CD4-positive, alpha-beta T cell treated with Interleukin-21 for 1 hour (primary cell): ENCODE measurements around the gene RERE.

Experiments used
- DNase-seq: peaks from one replicate; pipeline ENCODE4 v3.0.0-alpha.2; 2020

The RERE gene

GRCh38 chr1:8355439-8356255 lies 461.8 kb downstream of the RERE start:
- no peak for DNase-seq

GRCh38 chr1:8354038-8354437 lies 463.4 kb downstream of the RERE start:
- no peak for DNase-seq

GRCh38 chr1:8352886-8353785 lies 464.3 kb downstream of the RERE start:
- no peak for DNase-seq

- no peak for DNase-seq
These were observed 465.0 kb downstream of the RERE start for GRCh38 chr1:8352471-8352845.

- peak; percentile 7 for DNase-seq
These were observed 465.6 kb downstream of the RERE start for GRCh38 chr1:8351693-8352470.

- no peak for DNase-seq
These were observed 466.3 kb downstream of the RERE start for GRCh38 chr1:8350914-8351684.

GRCh38 chr1:8349961-8350360 lies 467.5 kb downstream of the RERE start:
- DNase-seq: no peak

- no peak for DNase-seq
These were observed 468.0 kb downstream of the RERE start for GRCh38 chr1:8349473-8349865.

- peak; percentile 72 for DNase-seq
These were observed 468.5 kb downstream of the RERE start for GRCh38 chr1:8348777-8349472.

- no peak for DNase-seq
These were observed 469.2 kb downstream of the RERE start for GRCh38 chr1:8348047-8348776.

GRCh38 chr1:8347635-8348034 lies 469.8 kb downstream of the RERE start:
- DNase-seq: no peak

- DNase-seq: no peak
These were observed 471.6 kb downstream of the RERE start for GRCh38 chr1:8345621-8346415.

GRCh38 chr1:8344893-8345507 lies 472.4 kb downstream of the RERE start:
- DNase-seq: no peak

GRCh38 chr1:8343464-8344001 lies 473.9 kb downstream of the RERE start:
- no peak for DNase-seq

GRCh38 chr1:8343044-8343443 lies 474.4 kb downstream of the RERE start:
- no peak for DNase-seq

GRCh38 chr1:8342325-8342724 lies 475.1 kb downstream of the RERE start:
- DNase-seq: no peak

- DNase-seq: no peak
These were observed 477.0 kb downstream of the RERE start for GRCh38 chr1:8340448-8340847.

GRCh38 chr1:8339203-8339600 lies 478.2 kb downstream of the RERE start:
- DNase-seq: no peak

- DNase-seq: no peak
These were observed 478.8 kb downstream of the RERE start for GRCh38 chr1:8338526-8339202.
